GM21381 (cell line): ENCODE results near the gene MAP1LC3C.

Experiments used
- ATAC-seq: cut with Tn5 transposase; IDR thresholded peaks from one replicate; pipeline ENCODE4 v1.9.1; 2021; ENCODE audit warnings: mild to moderate bottlenecking, moderate library complexity; ENCODE audit not compliant: unreplicated experiment

MAP1LC3C gene

DNA sequence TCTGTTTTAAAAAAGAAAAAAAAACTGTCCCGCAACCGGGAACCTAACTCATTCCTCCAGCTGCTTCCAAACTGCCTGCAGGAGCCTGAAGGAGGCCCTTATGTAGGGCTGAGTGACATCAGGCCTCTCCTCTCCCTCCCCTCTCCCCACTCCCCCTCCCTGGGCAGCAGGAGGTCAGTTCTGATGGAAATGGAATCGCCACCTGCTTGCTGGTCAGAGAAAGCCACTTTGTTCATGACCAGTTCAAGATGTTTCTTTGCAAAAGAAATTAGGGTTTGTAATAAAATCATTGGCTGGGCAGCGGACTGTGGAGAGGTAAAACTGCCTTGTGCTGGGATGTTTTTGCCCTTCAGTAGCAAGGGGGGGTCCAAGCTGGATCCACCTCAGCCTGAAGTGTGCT lies at the start of gene MAP1LC3C:
MAP1LC3C (minus strand) TSS at position 73 of the 400 bp plus-strand sequence. CDS start 90 bp downstream, outside the sequence.
- ATAC-seq, result no peak

DNA sequence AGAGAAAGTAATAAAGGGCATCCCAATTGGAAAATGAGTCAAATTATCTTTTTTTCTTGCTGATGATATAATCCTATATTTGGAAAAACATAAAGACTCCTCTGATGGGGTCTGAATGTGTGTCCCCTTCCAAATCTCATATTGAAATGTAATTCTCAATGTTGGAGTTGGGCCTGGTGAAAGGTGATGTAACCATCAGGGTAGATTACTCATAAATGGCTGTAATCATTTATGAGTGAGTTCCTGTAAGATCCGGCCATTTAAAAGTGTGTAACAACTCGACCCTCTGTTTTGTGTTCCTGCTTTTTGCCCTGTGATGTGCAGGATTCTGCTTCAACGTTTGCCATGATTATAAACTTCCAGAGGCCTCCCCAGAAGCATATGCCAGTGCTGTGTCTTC lies 44.3 kb upstream of the MAP1LC3C start:
- no peak for ATAC-seq

DNA sequence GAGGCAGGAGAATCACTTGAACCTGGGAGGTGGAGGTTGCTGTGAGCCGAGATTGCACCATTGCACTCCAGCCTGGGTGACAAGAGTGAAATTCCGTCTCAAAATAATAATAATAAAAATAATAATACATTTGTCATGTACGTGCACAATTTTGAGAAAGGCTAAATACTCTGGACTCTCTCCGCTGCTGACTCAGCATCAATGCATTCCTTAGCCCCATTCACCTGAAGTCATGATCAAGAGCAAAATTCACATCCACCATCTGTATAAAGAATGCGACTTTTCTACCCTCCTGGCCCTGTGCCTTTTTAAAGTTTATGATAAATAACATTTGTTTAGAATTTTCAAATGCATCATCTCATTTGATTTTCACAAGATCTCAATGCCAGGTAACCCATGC lies 35.5 kb upstream of the MAP1LC3C start:
- no peak for ATAC-seq

DNA sequence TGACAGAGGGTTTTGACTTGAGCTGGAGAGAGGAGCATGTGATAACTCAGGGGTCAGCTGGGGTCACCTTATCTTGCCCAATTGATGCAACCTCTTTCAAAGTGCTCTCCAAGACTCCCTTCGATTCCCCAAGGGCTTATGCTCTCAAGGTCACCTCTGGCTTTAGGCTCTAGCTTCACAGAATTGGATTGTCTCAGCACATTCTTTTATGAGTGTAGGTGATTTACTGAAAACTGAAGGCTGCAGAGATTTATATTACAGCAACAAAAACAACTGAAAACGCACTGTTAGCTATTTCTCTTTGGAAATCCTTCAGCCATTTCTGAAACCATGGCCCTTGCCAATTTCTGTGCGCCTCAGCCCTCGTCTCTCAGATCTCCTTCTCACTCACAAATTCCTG lies 34.5 kb upstream of the MAP1LC3C start:
- no peak for ATAC-seq

DNA sequence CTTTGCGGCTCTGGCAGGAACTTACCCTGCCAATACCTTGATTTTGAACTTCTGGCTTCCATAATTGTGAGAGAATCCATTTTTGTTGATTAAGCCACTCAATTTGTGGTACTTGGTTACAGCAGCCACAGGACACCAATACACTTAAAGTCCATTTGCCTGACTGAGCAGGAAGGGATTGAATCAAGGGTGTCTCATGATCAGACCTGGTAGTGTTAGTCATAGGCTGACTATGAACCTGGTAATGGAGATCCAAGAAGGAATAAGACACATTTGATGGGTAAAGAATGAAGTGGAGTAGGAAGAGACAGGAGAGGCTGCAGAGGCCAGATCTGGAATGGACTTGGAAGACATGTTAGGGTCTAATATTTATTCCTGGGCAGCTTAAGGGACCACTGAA lies 31.2 kb upstream of the MAP1LC3C start:
- no peak for ATAC-seq

DNA sequence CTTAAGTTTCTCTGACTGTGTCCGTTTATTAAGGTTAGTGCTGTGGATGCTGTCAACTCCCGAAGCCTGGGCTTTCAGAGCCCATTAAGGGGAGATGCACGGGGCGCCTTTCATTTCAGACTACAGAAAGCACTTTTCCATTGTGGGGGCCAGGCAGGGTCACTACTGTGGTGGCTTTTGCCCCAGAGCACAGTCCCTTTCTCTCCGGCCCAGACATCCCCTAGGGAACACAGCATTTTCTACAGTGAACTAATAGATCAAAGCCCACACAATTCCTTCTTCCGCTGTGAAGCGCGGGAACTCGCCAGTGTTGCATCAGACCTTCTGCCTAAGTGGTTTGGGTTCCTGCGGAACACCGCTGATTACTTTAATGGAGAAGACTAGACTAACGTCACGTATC lies 26.8 kb upstream of the MAP1LC3C start:
- no peak for ATAC-seq

DNA sequence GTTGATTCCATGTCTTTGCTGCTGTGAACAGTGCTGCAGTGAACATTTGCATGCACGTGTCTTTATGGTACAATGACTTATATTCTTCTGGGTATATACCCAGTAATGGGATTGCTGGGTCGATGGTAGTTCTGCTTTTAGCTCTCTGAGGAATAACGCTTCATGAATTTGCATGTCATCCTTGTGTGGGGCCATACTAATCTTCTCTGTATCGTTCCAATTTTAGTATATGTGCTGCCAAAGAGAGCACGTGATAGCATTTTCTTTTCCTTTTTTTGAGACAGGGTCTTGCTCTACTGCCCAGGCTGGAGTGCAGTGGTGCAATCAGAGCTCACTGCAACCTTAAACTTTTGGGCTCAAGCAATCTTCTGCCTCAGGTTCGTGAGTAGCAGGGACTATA lies 24.9 kb upstream of the MAP1LC3C start:
- ATAC-seq, result no peak

DNA sequence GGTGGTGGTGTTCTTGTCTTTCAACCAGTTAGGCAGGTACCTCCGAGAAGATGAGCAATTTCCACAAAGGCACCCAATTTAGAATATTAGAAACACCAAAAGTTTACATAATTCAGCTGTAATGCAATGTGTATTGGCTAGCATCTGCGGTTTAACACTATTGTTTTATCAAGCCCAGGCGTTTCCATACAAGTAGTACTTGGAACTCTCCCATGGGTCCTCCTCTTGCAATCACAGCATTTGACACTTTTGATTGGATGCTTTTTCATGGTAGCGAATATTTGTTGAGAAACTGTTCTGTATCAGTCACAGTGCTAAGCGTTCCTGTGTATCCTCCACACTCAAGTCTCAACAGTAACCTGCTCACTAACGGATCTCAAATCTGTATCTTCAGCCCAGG lies 20.1 kb upstream of the MAP1LC3C start:
- ATAC-seq, result no peak

DNA sequence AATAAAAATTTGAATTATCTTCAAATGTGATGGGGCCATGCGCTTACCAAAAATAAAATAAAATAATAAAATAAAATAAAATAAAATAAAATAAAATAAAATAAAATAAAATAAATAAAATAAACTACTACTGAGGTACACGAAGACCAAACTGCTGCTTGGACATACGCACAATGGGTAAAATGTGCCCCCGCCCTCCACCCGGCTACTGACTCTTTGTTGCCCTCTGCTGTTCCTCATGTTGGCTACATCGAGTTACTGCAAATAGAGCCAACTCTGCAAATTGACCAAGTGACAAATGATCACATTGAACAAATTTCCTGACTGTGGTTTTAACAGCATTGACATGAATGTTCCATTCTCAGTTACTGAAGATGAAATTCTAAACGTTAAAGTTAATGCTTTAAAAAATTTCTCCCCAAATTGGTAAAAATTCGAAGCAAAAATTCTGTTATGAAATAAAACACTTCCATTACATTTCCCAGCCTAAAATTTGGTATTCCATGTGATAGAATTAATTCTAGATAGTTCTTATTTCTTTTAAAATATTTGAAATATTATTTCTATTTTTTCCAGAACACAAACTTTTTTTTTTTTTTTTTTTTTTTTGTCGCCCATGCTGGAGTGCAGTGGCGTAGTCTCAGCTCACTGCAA lies 18.8 kb upstream of the MAP1LC3C start:
- ATAC-seq, result peak; percentile 72

DNA sequence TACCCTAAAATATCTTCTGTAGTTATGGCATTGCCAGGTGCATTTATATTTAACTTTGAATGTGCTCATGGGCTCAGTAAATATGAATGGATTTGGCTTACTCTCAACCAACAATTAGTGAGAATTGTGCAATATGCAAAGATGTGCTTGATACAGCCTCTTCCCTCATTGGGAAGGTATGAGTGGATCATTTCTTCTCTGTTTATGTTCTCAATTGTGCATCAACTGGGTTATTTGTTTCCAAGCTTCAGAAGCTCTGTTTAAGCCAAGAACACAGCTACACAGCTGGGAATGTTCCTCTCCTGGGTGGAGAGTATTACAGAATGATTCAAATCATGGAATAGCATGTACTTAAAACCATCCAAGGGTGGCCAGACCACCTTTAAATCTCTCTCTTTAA lies 17.6 kb upstream of the MAP1LC3C start:
- ATAC-seq, result no peak

DNA sequence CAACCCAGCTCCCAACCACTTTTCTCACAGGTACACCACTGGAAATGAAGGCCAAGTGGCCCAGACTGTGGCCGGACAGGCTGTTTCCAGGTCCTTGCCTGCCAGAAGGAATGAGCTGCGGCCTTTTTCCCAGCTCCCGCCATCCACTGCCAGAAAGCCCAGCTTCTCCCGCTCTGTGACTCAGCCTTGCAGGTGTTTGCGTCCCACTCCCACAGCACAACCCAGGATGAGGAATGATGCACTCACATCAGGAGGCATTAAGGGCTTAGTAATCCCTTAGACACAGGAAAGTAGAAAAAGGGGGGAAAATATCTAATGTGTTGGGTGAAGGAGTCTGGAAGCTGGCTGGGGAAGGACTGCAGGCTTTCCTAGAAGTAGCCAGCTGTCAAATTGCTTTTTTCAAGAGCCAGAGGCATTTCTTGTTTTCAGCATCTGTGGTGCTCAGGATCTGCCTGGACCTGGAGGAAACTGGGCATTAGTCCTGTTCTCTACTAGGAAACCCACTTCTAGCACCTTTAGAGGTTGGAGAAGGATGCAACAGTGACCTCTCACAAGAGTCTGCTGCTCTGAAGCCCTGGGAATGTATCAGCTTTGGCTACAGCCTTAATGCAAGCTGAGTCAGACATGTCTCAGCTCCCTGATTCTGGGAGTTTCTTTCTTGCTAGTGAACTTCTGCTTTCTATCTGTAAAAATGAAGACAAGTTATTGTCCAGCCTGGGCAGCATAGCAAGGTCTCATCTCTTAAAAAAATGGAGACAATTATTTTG lies 13.2 kb upstream of the MAP1LC3C start:
- ATAC-seq, result no peak

DNA sequence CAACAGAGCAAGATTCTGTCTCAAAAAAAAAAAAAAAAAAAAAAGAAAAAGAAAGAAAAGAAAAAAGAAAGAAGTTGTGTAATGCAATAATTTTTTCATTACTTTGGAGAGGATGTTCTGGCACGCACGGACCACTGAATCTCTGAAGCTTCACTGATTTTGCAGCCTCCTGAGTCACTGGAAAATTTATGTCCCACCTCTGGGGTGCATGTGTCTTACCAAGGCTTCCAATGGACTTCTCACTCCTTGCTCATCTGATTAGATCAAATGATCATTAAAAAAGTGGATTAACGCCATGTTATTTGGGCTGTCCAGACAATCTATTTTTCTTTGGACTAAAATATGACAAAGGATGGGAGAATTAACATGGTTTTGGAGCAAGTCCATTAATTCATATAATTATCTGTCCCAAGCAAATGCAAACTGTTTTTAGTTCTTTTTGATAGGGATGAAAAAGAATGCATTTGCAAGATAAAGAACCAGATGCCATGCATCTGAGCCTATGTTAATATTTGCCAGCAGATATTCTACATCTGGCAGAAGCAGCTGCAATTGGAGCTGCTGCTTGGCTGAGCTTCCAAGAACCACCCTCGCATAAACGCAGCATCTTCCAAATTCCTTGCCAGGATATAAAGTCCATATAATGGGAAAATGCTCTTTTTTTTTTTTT lies 10.1 kb upstream of the MAP1LC3C start:
- no peak for ATAC-seq

DNA sequence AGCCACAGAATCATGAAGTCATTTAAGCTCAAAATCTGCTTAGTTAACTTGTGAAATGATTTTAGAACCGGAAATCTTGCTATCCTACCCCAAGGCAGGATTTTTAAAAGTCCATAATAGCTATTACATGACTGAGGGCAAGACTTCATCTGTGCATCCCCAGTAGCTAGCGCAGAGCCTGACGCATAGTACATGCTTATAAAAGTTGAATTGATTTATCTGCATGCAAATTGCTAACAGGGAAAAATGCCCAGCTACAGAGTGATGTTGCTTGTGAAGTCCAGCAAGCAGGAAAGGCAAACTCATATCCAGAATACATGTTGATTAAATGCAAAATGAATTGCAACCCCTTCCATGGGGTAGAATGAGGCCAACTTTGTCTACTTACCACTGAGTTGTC lies 8.1 kb upstream of the MAP1LC3C start:
- ATAC-seq, result no peak

DNA sequence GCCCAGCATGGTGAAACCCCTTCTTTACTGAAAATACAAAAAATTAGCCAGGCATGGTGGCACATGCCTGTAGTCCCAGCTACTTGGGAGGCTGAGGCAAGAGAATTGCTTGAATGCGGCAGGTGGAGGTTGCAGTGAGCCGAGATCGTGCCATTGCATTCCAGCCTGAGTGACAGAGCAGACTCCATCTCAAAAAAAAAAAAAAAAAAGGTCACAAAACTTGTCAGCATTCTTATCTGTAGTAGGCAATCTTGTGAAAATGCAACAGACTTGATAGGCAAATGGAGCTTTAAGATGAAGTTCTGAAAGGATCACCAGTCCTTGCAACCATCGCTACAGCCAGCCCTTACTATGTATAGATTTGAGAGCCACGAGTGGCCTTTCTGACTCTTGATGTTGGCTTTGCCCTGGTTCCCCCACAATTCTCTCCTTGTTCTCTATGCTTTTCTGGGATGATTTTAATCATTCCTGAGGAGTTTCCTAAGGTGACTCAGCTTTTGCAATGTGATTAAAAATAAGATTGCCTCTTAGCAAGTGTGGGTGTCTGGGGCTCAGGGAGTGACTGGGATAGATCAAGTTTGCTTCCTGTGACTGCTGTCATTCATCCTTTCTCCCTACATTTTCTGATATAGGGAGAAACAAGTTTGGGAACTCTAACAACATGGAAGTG lies 7.1 kb upstream of the MAP1LC3C start:
- no peak for ATAC-seq

DNA sequence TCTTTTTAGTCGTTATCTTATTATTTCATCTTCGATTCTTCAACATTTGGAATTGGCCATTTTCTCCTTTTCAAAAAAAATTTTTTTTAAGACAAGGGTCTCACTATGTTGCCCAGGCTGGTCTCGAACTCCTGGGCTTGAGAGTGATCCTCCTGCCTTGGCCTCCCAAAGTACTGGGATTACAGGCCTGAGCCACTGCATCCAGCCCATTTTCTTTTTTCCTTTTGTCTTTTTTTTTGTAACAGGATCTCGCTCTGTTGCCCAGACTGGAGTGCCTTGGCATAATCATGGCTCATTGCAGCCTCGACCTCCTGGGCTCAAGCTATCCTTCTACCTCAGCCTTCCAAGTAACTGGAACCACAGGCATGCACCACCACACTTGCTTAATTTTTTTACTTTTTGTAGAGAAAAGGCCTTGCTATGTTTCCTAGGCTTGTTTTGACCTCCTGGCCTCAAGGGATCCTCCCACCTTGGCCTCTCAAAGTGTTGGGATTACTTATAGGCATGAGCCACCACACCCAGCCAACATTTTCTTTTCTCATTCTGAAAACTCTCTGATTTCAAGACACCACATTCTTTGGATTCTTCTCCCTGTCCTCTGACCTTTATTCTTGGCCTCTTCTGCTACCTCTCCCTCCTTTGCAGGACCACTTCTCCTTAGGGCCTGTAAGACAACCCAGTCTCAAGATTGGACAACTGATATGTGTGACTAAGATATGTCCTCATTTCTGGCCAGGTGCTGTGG lies 6.0 kb upstream of the MAP1LC3C start:
- no peak for ATAC-seq

DNA sequence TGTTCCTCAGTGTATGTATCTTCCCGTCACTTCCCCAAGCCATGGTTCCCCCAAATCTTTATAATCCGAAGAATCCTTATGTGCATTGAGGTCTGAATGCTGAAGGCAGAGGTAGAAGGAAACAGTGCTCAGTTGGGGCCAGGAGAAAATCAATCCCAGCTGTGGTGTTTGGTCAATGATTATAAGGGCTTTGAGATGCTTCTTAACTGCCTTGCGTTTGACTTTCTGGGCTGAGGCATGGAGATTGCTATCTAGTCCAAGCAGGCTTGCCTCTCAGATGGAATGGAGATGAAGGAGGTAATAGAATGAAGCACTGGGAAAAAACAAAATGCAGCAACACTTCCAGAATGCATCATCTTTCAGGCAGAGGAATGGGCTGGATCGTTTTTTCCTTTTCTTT lies 3.6 kb upstream of the MAP1LC3C start:
- no peak for ATAC-seq

DNA sequence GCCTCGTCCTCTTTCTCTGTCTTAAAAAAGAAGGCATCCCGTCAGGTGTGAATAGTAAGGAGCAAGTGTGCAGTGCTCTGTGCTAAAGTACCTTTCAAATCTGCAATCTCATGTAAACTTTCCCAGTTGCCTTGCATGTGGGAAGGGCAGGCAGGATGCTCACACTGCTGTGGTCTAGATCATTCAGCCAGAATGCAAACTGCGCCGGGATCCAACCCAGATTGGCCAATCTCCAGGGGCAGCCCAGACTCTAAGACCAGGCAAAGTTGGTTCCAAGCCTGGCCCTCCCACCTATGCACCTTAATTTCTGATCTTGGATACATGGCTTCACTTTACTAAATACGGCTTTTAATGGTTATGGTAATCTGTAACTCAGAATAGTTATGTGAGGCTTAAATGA lies 3.2 kb upstream of the MAP1LC3C start:
- no peak for ATAC-seq

DNA sequence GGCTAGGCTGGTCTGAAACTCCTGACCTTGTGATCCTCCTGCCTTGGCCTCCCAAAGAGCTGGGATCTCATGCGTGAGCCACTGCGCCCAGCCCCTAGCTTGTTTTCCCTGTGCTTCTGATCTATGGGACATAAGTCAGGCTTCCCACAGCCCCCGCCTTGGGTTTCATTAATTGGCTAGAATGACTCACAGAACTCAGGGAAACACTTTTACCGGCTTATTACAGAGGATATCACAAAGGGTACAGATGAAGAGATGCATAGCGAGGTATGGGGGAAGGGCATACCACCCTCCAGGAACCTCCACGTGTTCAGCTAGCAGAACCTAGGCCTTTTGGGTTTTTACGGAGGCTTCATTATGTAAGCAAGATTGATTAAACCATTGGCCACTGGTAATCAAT lies 1.5 kb upstream of the MAP1LC3C start:
- ATAC-seq, result no peak

DNA sequence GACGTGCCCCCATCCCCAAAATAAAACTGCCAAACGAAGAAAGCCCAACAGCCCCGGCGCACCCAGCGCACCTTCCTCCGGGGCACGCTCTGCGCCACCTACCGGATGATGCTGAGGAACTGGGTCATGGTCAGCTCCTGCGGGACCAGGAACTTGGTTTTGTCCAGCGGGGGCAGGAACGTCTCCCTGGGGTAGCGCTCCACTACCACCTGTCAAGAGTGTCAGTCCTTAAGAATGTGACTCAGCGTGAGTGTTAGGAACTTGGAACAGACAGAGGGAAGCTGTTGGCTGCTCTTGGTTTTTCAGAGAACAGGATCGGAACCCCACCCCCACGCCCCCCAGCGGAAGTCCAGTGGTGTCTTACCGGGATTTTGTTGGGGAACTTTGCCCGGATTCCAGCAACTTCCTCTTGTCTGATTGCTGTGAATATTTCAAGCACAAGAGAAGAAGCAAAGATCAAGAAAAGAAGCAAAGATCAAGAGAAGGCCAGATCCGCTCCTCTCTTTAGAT lies 431 bp downstream of the MAP1LC3C start:
- ATAC-seq, result peak; percentile 87

DNA sequence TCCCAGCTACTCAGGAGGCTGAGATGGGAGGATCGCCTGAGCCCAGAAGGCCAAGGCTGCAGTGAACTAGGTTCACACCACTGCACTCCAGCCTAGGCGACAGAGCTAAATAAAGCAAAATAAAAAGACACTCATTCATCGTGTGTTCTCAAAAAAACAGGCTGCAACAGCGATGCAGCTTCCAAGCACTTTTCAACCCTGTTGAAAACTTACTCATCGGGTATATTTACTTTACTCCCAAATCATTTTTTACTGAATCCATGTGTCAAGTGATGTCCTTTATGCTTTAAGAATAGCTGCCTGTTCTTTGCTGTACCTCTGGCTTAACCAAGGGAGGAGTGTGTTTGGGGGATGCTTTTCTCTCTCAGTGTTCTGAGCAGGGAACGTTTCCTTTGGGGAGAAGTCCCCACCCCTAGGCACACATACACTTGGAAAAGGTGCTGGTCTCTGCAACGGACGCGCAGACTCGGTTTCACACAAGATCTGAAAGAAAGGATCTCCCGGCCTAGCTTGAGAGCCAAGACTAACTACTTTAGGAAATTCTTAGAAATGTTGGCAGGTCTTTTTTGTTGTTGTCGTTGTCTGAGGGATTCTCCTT lies 1.4 kb downstream of the MAP1LC3C start:
- ATAC-seq, result no peak
